Sigmoid colon (tissue), 3 donors: ENCODE data around the gene BMPER.

Experiments used
- POLR2A ChIP-seq, 2 donors: fragments of 450-650 bp; IDR thresholded peaks; one replicate each; pipeline ENCODE4 v1.6.1; 2016; ENCODE audit warnings: antibody characterized with exemption in 2 of 2, mild to moderate bottlenecking in 2 of 2, moderate library complexity in 2 of 2
- TF ChIP-seq, protein P1 (sequence below), 4 experiments: fragments of 450-650 bp in 3 of 4; fragments of 200-600 bp in 1 of 4; IDR thresholded peaks; one replicate each; pipeline ENCODE4 v1.5.1; 2016 to 2019; ENCODE audit warnings: antibody characterized with exemption in 4 of 4, mild to moderate bottlenecking in 3 of 4, moderate library complexity in 2 of 4

DNA sequence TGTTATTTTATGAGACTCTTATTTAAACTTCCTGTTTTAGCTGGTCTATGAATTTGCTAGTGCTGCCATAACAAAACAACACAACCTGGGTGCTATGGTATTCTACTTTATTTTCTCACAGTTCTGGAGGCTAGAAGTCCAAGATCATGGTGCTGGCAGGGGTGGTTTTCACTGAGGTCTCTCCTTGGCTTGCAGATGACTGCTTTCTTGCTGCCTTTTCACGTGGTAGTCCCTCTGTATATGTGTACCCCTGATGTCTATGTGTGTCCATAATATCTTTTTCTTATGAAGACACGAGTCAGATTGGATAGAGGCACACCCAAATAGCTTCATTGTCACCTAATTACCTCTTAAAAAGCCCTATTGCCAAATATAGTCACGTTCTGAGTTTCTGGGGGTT is 270.5 kb downstream of the BMPER start:
- no peak for TF ChIP-seq POLR2A (IDR thresholded peaks at IDR 0.05)
- TF ChIP-seq, protein P1, sequence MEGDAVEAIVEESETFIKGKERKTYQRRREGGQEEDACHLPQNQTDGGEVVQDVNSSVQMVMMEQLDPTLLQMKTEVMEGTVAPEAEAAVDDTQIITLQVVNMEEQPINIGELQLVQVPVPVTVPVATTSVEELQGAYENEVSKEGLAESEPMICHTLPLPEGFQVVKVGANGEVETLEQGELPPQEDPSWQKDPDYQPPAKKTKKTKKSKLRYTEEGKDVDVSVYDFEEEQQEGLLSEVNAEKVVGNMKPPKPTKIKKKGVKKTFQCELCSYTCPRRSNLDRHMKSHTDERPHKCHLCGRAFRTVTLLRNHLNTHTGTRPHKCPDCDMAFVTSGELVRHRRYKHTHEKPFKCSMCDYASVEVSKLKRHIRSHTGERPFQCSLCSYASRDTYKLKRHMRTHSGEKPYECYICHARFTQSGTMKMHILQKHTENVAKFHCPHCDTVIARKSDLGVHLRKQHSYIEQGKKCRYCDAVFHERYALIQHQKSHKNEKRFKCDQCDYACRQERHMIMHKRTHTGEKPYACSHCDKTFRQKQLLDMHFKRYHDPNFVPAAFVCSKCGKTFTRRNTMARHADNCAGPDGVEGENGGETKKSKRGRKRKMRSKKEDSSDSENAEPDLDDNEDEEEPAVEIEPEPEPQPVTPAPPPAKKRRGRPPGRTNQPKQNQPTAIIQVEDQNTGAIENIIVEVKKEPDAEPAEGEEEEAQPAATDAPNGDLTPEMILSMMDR (IDR thresholded peaks at IDR 0.05), result no peak
